Skeletal muscle satellite cell (primary cell): ENCODE measurements around the gene FAM171A2.

Experiments used
- H3K27me3 ChIP-seq: 2 replicates; pipeline ENCODE4 v1.7.0; 2013; ENCODE audit warnings: low read length; ENCODE audit not compliant: control insufficient read depth, insufficient read depth
- H3K36me3 ChIP-seq: 2 replicates; pipeline ENCODE4 v1.7.0; 2013; ENCODE audit warnings: mild to moderate bottlenecking, control low read depth, low read length; ENCODE audit not compliant: insufficient read depth
- H3K4me1 ChIP-seq: 2 replicates; pipeline ENCODE4 v1.7.0; 2013; ENCODE audit warnings: low read length; ENCODE audit not compliant: control insufficient read depth, insufficient read depth
- H3K4me2 ChIP-seq: 2 replicates; pipeline ENCODE4 v1.7.0; 2013; ENCODE audit warnings: mild to moderate bottlenecking, low read length
- H3K4me3 ChIP-seq: 2 replicates; pipeline ENCODE4 v1.7.0; 2013; ENCODE audit warnings: low read length
- H3K9ac ChIP-seq: 2 replicates; pipeline ENCODE4 v1.7.0; 2013; ENCODE audit warnings: mild to moderate bottlenecking, low read depth, low read length, moderate library complexity
- H3K9me3 ChIP-seq: replicated peaks from 2 replicates; pipeline ENCODE4 v1.7.0; 2013; ENCODE audit warnings: mild to moderate bottlenecking, control low read depth, low read length

FAM171A2 gene

DNA sequence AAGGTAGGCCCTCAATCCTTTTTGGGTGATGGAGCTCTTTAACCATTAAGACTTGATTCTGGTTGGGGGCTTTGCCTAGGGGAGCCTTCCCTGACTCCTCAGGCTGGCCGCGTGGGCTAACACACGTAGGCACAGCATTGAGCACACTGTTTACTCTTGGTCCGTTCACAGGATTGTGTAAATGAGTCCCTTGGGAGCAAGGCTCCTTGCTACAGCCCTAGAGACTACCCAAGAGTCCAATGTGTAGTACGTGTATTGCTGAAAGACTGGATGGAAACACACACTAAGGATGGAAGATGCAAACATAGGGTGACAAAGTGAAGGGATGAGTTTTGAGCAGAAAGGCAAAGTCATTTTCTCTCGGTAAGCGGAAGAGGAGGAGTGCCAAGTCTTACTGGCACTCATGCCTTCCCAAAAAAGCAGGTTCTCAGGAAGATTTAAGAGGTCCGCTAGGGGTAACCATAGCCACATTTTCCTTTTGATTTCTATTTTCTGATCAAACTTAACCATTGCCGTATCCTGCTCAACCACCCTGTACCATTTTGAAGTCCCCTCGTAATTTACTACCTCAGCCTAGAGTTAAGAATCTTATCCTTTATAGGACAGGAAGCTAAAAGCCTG lies 26.7 kb upstream of the FAM171A2 start:
- H3K4me1 ChIP-seq, result peaks cover 8% of the 10 kb centered on the region
- no peak overlapping the region for H3K4me3 ChIP-seq
- H3K4me2 ChIP-seq, result no peak overlapping the region
- H3K36me3 ChIP-seq, result no peaks in the 10 kb centered on the region
- no peak overlapping the region for H3K9ac ChIP-seq
- peaks cover 13% of the 10 kb centered on the region for H3K27me3 ChIP-seq
- H3K9me3 ChIP-seq, result no peaks in the 10 kb centered on the region

DNA sequence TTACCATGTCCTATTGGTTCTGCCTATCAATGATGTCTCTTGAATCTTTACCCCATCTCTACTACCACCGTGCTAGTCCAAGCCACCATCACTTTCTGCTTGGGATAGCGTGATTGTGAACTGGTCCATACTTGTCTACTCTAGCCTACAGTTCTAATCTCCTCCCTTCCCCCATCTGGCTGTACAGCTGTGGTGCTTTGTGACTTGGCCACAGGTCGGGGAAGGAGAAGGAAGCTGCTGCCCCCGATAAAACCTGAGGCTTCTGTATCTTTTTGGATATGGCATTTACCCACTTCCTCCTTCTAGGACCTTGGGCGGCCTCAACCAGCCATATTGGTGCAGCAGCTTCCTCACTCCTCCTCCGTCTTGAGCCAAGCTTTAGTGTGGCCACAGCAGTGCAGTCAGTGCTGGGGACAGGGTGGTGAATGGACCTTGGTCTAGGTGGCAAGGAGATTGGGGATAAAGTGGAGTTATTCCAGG lies 26.1 kb upstream of the FAM171A2 start:
- Histone ChIP-seq H3K36me3 (no peaks in the 10 kb centered on the region), H3K4me3 (no peak overlapping the region), H3K27me3 (peaks cover 18% of the 10 kb centered on the region), H3K4me2 (no peak overlapping the region), H3K4me1 (peaks cover 13% of the 10 kb centered on the region), H3K9me3 (no peaks in the 10 kb centered on the region), H3K9ac (no peak overlapping the region)

DNA sequence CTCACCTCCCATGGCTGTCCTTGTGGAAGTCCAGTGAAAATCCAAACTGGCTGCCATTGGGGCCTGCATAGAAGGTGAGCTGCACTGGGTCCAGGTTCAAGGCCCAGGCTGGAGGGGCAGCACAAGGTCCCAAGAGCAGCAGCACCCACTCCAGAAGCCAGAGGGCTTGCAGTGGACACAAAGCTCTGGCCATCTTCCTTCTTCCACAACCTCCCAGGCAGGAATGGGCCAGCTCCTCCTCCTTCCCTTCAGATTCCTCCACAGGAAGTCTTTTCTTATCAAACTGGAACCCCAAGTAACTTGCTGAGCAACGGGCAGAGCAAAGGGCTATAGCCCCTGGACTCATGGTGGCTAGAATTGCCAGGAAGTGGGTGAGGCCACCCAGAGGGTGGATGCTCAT lies 25.6 kb upstream of the FAM171A2 start, which contains the start of gene ITGA2B:
Gene ITGA2B (minus strand): TSS at position 369 of the 400 bp plus-strand sequence. CDS start 176 bp downstream, at position 193.
- H3K9me3 ChIP-seq, result no peaks in the 10 kb centered on the region
- peaks cover 23% of the 10 kb centered on the region for H3K27me3 ChIP-seq
- H3K4me2 ChIP-seq, result no peak within 1 kb of the TSS
- H3K4me3 ChIP-seq, result no peak within 1 kb of the TSS
- H3K9ac ChIP-seq, result no peak within 1 kb of the TSS
- H3K4me1 ChIP-seq, result peaks cover 15% of the 10 kb centered on the region
- H3K36me3 ChIP-seq, result no peaks in the 10 kb centered on the region

DNA sequence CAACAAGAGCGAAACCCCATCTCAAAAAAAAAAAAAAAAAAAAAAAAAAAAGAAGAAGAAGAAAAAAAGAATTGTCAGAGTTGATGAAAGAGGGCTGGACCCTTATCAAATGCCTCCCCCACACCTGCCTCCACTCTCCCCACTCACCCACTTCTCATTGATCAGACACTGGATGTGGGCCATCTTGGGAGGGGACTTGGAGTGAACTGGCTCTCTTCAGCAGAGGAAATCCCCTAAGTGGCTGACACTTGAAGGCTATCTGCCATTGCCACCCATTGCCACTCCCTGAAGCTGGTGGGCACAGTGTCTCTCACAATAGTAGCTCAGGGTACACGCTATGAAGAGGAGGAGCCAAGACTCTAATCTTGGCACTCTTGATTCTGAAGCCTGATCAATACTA lies 24.2 kb upstream of the FAM171A2 start:
- Histone ChIP-seq H3K27me3 (peaks cover 37% of the 10 kb centered on the region), H3K4me3 (no peak overlapping the region), H3K4me2 (no peak overlapping the region), H3K36me3 (no peaks in the 10 kb centered on the region), H3K4me1 (peaks cover 15% of the 10 kb centered on the region), H3K9me3 (no peaks in the 10 kb centered on the region), H3K9ac (no peak overlapping the region)

DNA sequence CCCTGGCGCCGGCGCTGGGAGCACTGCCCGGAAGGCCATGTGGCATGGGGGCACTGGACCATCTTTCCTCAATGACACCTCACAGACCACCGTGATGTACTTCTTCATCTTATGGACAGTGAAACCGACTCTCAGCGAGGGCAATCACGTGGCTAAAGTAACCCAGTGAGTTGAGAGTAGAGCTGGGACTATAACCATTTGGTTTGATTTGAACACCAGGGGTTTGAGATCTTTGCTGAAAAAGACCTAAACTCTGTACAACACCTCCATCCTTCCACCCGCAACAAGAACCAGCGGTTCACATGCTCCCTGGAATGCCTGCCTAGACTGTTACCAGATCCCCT lies 22.5 kb upstream of the FAM171A2 start:
- Histone ChIP-seq H3K27me3 (peaks cover 49% of the 10 kb centered on the region), H3K4me1 (peaks cover 15% of the 10 kb centered on the region), H3K9me3 (no peaks in the 10 kb centered on the region), H3K4me2 (peak overlapping the region; percentile 97), H3K36me3 (no peaks in the 10 kb centered on the region), H3K4me3 (peak overlapping the region; percentile 72), H3K9ac (no peak overlapping the region)

DNA sequence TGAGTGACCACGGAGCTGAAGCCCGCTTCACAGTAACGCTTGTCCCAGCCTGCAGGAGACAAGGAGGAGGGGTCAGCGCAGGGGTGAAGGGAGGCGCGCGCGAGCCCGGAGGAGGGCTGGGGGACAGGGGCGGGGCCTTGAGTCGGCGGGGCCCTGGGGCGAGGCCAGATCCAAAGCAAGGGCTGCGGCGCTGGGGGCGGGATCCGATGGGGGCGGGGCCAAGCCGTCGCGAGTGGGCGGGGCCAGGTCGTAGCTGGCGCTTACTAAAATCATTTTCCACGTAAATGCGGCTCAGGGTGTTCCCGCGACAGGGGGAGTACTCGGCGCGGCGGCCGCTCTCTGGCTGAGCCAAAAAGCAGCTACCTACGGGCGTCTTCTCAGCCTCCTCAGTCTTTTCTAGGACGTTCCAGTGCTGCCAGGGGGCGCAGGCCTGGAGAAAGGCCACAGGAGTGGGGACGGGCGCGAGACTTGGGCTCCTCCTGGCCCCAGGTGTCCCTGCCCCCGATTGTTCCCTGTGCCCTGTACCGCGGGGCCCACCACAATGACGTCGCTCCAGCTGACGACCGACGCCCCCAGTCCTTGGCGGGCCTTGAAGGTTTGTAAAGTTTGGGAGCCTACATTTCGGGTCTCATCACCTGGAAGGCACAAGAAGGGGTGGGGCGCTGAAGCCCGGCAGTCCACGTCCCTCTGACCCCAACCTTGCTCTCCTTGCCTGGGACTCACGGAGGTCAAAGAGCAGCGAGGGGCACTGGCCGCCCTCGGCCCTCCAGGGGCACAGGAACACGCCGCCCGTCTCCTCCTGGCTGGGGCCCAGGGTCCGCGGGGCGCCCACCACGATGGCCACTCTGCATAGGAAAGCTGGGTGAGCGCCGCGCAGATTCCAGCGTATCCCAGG lies 21.9 kb upstream of the FAM171A2 start:
- Histone ChIP-seq H3K36me3 (no peaks in the 10 kb centered on the region), H3K27me3 (peaks cover 55% of the 10 kb centered on the region), H3K4me2 (peak overlapping the region; percentile 97), H3K9ac (peak overlapping the region; percentile 67), H3K4me3 (peak overlapping the region; percentile 72), H3K9me3 (no peaks in the 10 kb centered on the region), H3K4me1 (peaks cover 15% of the 10 kb centered on the region)

DNA sequence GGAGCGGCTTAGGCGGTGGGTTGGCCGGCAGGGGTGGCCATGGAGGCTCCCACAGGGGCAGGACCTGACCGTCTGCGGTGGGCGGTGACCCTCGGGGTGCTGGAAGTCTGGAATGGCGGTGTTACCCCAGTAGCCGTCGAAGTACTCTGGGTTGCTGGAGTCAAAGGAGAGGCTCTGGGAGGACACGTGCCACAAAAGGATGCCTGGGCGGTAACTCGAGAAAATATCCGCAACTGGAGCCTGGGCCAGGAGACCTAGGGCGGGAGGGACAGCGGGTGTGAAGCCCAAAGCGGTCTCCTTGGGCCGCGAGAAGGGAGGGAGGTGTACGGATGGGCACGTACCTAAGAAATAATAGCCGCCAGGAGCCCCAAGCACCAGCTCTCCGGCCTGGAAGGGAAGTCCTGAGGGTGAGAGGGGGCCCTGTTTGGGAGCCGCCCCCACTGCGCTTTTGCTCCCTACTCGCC lies 21.2 kb upstream of the FAM171A2 start:
- H3K4me1 ChIP-seq, result peaks cover 15% of the 10 kb centered on the region
- H3K27me3 ChIP-seq, result peaks cover 60% of the 10 kb centered on the region
- no peaks in the 10 kb centered on the region for H3K9me3 ChIP-seq
- H3K9ac ChIP-seq, result peak overlapping the region; percentile 58
- H3K4me3 ChIP-seq, result peak overlapping the region; percentile 72
- no peaks in the 10 kb centered on the region for H3K36me3 ChIP-seq
- peak overlapping the region; percentile 97 for H3K4me2 ChIP-seq

DNA sequence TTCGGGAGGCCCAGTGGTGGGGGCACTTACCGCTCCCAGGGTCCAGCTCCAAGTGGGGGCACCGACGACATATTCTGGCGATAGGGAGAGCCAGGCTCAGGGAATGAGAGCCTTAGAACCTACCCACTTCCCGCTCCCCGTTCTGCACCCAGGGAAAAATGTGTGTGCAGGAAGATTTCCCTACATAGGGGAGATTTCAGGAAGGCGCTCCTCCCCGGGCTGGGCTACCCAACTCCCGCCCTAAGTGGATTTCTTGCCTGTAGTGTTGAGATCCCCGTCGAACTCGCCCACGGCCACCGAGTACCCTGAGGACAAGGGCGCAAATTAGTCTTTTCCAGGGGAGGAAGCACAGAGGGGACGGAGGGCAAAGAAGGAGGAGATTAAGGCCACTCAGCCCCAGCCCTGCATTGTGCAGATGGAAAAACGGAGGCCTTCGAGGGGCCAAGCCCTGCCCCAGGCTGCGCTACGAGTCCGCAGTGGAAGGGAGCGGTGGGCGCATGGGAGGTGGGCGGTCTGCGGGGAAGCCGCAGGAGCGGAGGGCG lies 20.7 kb upstream of the FAM171A2 start:
- Histone ChIP-seq H3K4me1 (peaks cover 15% of the 10 kb centered on the region), H3K36me3 (no peaks in the 10 kb centered on the region), H3K9me3 (no peaks in the 10 kb centered on the region), H3K4me3 (no peak overlapping the region), H3K9ac (no peak overlapping the region), H3K4me2 (peak overlapping the region; percentile 97), H3K27me3 (peaks cover 64% of the 10 kb centered on the region)

DNA sequence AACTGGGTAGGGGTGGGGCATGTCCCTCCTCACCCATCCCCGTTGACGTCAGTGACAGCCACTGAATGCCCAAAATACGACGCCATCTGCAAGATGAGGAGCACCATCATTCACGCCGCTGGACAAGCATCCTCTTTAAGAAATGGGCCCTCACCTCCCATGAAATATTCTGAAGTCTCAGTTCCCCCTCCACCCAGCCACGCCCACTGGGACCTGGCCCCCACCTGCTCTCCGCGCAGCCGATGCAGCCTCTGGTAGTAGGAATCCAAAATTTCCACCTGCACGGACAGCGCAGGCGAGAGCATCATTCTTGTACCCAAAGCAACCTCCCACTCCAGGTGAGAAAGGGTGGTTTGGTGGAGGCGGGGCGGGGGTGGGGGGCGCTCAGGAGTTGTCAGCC lies 20.2 kb upstream of the FAM171A2 start:
- no peaks in the 10 kb centered on the region for H3K36me3 ChIP-seq
- no peak overlapping the region for H3K9ac ChIP-seq
- peaks cover 15% of the 10 kb centered on the region for H3K4me1 ChIP-seq
- peaks cover 64% of the 10 kb centered on the region for H3K27me3 ChIP-seq
- H3K4me3 ChIP-seq, result no peak overlapping the region
- H3K9me3 ChIP-seq, result no peaks in the 10 kb centered on the region
- no peak overlapping the region for H3K4me2 ChIP-seq

DNA sequence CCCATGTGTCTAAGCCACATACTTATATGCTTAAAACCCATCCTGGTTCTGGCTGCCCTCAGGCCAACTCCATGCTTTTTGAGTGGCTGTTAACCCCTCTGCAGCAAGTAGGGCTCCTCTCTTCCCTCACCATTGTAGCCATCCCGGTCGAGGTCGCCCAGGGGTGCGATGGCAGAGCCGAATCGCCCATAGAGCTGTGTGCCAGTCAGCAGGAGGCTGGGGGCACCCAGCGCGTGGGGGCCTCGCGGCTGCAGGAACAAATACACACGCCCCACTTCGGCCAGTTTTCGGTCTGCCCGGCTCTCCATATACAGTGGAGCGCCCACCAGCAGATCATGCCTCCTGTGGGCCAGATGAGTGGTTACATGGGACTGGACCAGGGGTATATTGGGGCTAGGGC lies 19.7 kb upstream of the FAM171A2 start:
- no peak overlapping the region for H3K4me2 ChIP-seq
- H3K9ac ChIP-seq, result no peak overlapping the region
- H3K36me3 ChIP-seq, result no peaks in the 10 kb centered on the region
- H3K27me3 ChIP-seq, result peaks cover 66% of the 10 kb centered on the region
- H3K4me1 ChIP-seq, result peaks cover 15% of the 10 kb centered on the region
- H3K9me3 ChIP-seq, result no peaks in the 10 kb centered on the region
- no peak overlapping the region for H3K4me3 ChIP-seq

DNA sequence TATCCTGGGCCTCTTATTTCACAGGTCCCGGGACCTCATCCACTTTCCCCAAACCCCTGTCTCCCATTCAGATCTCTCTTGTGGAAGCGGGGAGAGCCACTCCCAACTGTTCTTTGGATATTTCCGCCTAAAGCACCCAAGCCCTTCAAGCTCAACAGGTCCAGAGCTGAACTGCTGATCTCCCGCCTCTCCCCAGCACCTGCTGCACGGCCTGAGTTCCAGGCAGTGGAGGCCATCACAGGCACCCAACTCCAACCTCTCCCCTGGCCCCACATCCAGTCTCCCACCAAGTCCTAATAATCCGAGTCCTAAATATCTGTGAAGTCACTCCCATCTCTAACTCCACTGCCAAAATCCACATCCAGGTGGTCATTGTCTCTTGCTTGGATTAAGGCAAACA lies 19.3 kb upstream of the FAM171A2 start:
- no peaks in the 10 kb centered on the region for H3K9me3 ChIP-seq
- H3K27me3 ChIP-seq, result peaks cover 69% of the 10 kb centered on the region
- no peak overlapping the region for H3K4me3 ChIP-seq
- H3K4me1 ChIP-seq, result peaks cover 15% of the 10 kb centered on the region
- no peak overlapping the region for H3K9ac ChIP-seq
- no peaks in the 10 kb centered on the region for H3K36me3 ChIP-seq
- no peak overlapping the region for H3K4me2 ChIP-seq
